Measurements from ENCODE around the gene WFDC9.
"Not testable (repeated sequence)": the region's sequence is repeated elsewhere in the genome, so short reads cannot be mapped to it uniquely, and the experiment has no call there.

Gene WFDC9

DNA sequence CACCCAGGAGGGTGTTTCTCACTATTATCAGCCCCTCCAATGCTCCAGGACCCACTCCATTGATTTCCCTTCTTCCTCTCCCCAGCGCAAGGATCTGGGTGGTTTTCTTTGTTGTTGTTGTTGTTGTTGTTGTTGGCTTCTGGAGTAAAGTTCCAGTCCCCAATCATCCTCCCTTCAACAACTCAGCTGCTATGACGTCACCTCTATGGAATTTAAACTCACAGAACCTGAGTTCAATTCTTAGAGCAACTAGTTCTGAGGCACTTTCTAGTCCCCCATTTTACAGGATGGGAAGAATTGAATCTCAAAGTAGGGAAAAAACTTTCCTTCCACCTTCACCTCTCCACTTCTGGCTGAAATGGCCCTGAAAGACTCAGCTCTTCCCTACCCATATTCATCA, 42.3 kb downstream of the WFDC9 start:
- DNase-seq, result no peak
- Histone ChIP-seq H3K36me3 (no peaks in the 10 kb centered on the region), H3K4me1 (no peaks in the 10 kb centered on the region), H3K4me3 (no peak overlapping the region), H3K27me3 (no peaks in the 10 kb centered on the region), H3K9me3 (no peaks in the 10 kb centered on the region), H3K27ac (no peak overlapping the region)
- intact Hi-C loops (cut with DNase I; ENCODE audit: low total_unique reads), result no loop called here
- TF ChIP-seq, protein P1, sequence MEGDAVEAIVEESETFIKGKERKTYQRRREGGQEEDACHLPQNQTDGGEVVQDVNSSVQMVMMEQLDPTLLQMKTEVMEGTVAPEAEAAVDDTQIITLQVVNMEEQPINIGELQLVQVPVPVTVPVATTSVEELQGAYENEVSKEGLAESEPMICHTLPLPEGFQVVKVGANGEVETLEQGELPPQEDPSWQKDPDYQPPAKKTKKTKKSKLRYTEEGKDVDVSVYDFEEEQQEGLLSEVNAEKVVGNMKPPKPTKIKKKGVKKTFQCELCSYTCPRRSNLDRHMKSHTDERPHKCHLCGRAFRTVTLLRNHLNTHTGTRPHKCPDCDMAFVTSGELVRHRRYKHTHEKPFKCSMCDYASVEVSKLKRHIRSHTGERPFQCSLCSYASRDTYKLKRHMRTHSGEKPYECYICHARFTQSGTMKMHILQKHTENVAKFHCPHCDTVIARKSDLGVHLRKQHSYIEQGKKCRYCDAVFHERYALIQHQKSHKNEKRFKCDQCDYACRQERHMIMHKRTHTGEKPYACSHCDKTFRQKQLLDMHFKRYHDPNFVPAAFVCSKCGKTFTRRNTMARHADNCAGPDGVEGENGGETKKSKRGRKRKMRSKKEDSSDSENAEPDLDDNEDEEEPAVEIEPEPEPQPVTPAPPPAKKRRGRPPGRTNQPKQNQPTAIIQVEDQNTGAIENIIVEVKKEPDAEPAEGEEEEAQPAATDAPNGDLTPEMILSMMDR (IDR thresholded peaks at IDR 0.05), result no peak

- intact Hi-C loops (cut with DNase I; ENCODE audit: low total_unique reads); H3K9me3 ChIP-seq; DNase-seq; H3K4me1 ChIP-seq; H3K4me3 ChIP-seq; H3K27me3 ChIP-seq; H3K27ac ChIP-seq; H3K36me3 ChIP-seq: not testable (repeated sequence)
Measured at GRCh38 chr20:45585986-45586385, 45.1 kb downstream of the WFDC9 start.

DNA sequence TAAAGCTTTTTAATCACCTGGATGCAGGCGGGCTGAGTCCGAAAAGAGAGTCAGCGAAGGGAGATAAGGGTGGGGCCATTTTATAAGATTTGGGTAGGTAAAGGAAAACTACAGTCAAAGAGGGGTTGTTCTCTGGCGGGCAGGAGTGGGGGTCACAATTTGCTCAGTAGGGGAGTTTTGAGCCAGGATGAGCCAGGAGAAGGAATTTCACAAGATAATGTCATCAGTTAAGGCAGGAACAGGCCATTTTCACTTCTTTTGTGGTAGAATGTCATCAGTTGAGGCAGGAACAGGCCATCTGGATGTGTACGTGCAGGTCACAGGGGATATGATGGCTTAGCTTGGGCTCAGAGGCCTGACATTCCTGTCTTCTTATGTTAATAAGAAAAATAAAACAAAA, 46.8 kb downstream of the WFDC9 start:
- intact Hi-C loops (cut with DNase I; ENCODE audit: low total_unique reads); H3K36me3 ChIP-seq; DNase-seq; H3K27me3 ChIP-seq; H3K4me3 ChIP-seq; H3K27ac ChIP-seq; H3K9me3 ChIP-seq; H3K4me1 ChIP-seq: not testable (repeated sequence)

GRCh38 chr20:45583502-45583901, 47.6 kb downstream of the WFDC9 start:
- Histone ChIP-seq H3K4me3 (no peak overlapping the region), H3K27ac (no peak overlapping the region), H3K4me1 (no peaks in the 10 kb centered on the region), H3K27me3 (peaks cover 0 to 2% of the 10 kb centered on the region in 2 donors), H3K36me3 (no peaks in the 10 kb centered on the region), H3K9me3 (no peaks in the 10 kb centered on the region)
- intact Hi-C loops (cut with DNase I; ENCODE audit: low total_unique reads), result no loop called here
- no peak for DNase-seq
- TF ChIP-seq, protein P1 (IDR thresholded peaks at IDR 0.05), result no peak

GRCh38 chr20:45581702-45582101, 49.4 kb downstream of the WFDC9 start:
- Histone ChIP-seq H3K27ac (no peak overlapping the region), H3K4me3 (no peak overlapping the region), H3K4me1 (no peaks in the 10 kb centered on the region), H3K9me3 (no peaks in the 10 kb centered on the region), H3K27me3 (peaks cover 0 to 2% of the 10 kb centered on the region in 2 donors), H3K36me3 (no peaks in the 10 kb centered on the region)
- intact Hi-C loops (cut with DNase I; ENCODE audit: low total_unique reads), result no loop called here
- no peak for DNase-seq
- TF ChIP-seq, protein P1 (IDR thresholded peaks at IDR 0.05), result no peak

- Histone ChIP-seq H3K4me3 (no peak within 1 kb of the TSS), H3K36me3 (no peaks in the 10 kb centered on the region), H3K4me1 (no peaks in the 10 kb centered on the region), H3K9me3 (no peaks in the 10 kb centered on the region), H3K27me3 (peaks cover 0 to 2% of the 10 kb centered on the region in 2 donors), H3K27ac (no peak within 1 kb of the TSS)
- TF ChIP-seq, protein P1 (IDR thresholded peaks at IDR 0.05), result no peak
- intact Hi-C loops (cut with DNase I; ENCODE audit: low total_unique reads), result no loop called here
- DNase-seq, result no peak
Measured at GRCh38 chr20:45579184-45579583, 51.9 kb downstream of the WFDC9 start, which contains the start of gene WFDC8. Gene WFDC8, minus strand, starts transcription at chr20:45579284. Its CDS starts 37 bp downstream, at chr20:45579247.

DNA sequence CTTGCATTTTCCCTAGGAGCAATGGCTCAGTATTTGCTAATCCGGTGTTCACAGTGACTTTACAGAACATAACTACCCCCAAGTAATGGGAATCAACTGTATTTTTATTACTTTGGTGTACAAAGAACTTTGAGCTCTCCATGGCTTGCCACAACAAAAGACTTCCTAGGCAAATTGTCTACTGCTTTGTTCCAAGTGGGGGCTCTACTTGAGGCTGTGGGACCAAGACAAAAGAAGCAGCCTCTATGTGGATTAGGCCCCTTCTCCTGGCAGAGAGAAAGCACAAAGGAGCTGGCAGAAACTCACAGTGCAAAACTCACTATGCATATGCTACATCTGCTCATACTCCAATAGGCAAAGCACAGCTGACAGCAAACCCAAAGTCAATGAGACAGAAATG, 52.9 kb downstream of the WFDC9 start:
- intact Hi-C loops (cut with DNase I; ENCODE audit: low total_unique reads), result no loop called here
- TF ChIP-seq, protein P1 (IDR thresholded peaks at IDR 0.05), result no peak
- H3K4me3 ChIP-seq, result no peak overlapping the region
- H3K36me3 ChIP-seq, result no peaks in the 10 kb centered on the region
- H3K9me3 ChIP-seq, result no peaks in the 10 kb centered on the region
- peaks cover 0 to under 1% of the 10 kb centered on the region in 2 donors for H3K27me3 ChIP-seq
- H3K4me1 ChIP-seq, result no peaks in the 10 kb centered on the region
- no peak overlapping the region for H3K27ac ChIP-seq
- no peak for DNase-seq

Data from tibial artery (tissue), 4 donors.